GM12873 (cell line): Measurements from ENCODE around the gene EPB42.
A peak's percentile ranks its signal among the peaks of the same experiment; 100 is the strongest.

Experiments used
- CTCF ChIP-seq: IDR thresholded peaks from 2 replicates; pipeline ENCODE4 v1.5.1; 2012; ENCODE audit warnings: low read depth, mild to moderate bottlenecking, moderate library complexity, low read length, control low read depth; ENCODE audit not compliant: insufficient read depth; ENCODE audit errors: missing control alignments

EPB42 gene

GRCh38 chr15:43210172-43210745, 10.6 kb downstream of the EPB42 start:
- no peak for TF ChIP-seq CTCF

- peak; percentile 21 for TF ChIP-seq CTCF
These were observed 11.6 kb downstream of the EPB42 start for GRCh38 chr15:43209059-43209824.

- no peak for TF ChIP-seq CTCF
These were observed 12.5 kb downstream of the EPB42 start for GRCh38 chr15:43208052-43209002.

GRCh38 chr15:43207024-43207423, 13.8 kb downstream of the EPB42 start:
- no peak for TF ChIP-seq CTCF

GRCh38 chr15:43206054-43206453, 14.8 kb downstream of the EPB42 start:
- no peak for TF ChIP-seq CTCF

GRCh38 chr15:43204016-43204901, 16.6 kb downstream of the EPB42 start:
- TF ChIP-seq CTCF: peak; percentile 81
